ENCODE data around the gene MUSK. TPM values are rescaled to one million over a fixed set of nuclear protein-coding genes. Genes with fewer than 3 reads are reported as not detected.
"Not testable (repeated sequence)": the region's sequence is repeated elsewhere in the genome, so short reads cannot be mapped to it uniquely, and the experiment has no call there.

Gene MUSK
- total RNA-seq, 4 donors from 2014 or later: 1.5 to 7.9 (median 5.4) TPM

- intact Hi-C loops (cut with DNase I): no loop called here
- no peaks in the 10 kb centered on the region for H3K27me3 ChIP-seq
- DNase-seq (ENCODE audit: extremely low spot score): no peak
- H3K27ac ChIP-seq (replicated peaks in 1 of 4): no peak overlapping the region
- no peak for TF ChIP-seq POLR2AphosphoS5 (IDR thresholded peaks at IDR 0.05)
- no peaks in the 10 kb centered on the region for H3K36me3 ChIP-seq
- no peaks in the 10 kb centered on the region for H3K4me1 ChIP-seq
- no peak overlapping the region for H3K4me3 ChIP-seq
- H3K9me3 ChIP-seq: no peaks in the 10 kb centered on the region
- 98% methylated on average over 4 of the region's 4 CpGs for WGBS
Measured at GRCh38 chr9:110687497-110687896, 18.9 kb downstream of the MUSK start.

DNA sequence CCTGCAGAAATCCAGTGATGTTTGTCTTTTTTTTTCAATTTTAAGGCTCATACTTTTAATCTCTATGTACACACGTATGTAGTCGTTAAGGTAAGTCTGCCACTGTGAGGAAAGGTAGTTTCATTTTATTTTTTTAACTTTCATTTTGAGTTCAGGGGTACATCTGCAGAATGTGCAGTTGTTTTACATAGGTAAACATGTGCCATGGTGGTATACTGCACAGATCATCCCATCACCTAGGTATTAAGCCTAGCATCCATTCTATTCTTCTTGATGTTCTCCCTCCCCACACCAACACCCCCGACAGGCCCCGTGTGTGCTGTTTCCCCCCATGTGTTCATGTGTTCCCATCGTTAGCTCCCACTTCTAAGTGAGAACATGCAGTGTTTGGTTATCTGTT lies 19.7 kb downstream of the MUSK start:
- Histone ChIP-seq H3K27me3 (no peaks in the 10 kb centered on the region), H3K9me3 (no peaks in the 10 kb centered on the region), H3K27ac (replicated peaks in 1 of 4) (no peak overlapping the region), H3K4me3 (no peak overlapping the region), H3K4me1 (no peaks in the 10 kb centered on the region), H3K36me3 (no peaks in the 10 kb centered on the region)
- no peak for DNase-seq (ENCODE audit: extremely low spot score)
- no peak for TF ChIP-seq POLR2A (IDR thresholded peaks at IDR 0.05; ENCODE audit: low read depth)
- TF ChIP-seq POLR2AphosphoS5 (IDR thresholded peaks at IDR 0.05): no peak
- no peak for TF ChIP-seq EP300 (IDR thresholded peaks at IDR 0.05)
- TF ChIP-seq CTCF (IDR thresholded peaks at IDR 0.05): no peak
- WGBS: 92% methylated on average over 5 of the region's 5 CpGs
- intact Hi-C loops (cut with DNase I): no loop called here

GRCh38 chr9:110691002-110691549 lies 22.5 kb downstream of the MUSK start:
- 91% methylated on average over 5 of the region's 5 CpGs for WGBS
- no peak overlapping the region for H3K4me3 ChIP-seq
- no peak for TF ChIP-seq CTCF (IDR thresholded peaks at IDR 0.05)
- no peak for TF ChIP-seq POLR2A (IDR thresholded peaks at IDR 0.05; ENCODE audit: low read depth)
- no peak for TF ChIP-seq EP300 (IDR thresholded peaks at IDR 0.05)
- no peak for TF ChIP-seq POLR2AphosphoS5 (IDR thresholded peaks at IDR 0.05)
- no peak overlapping the region for H3K27ac ChIP-seq (replicated peaks in 1 of 4)
- no peaks in the 10 kb centered on the region for H3K36me3 ChIP-seq
- DNase-seq (ENCODE audit: extremely low spot score): no peak
- no peaks in the 10 kb centered on the region for H3K4me1 ChIP-seq
- no peaks in the 10 kb centered on the region for H3K9me3 ChIP-seq
- H3K27me3 ChIP-seq: no peaks in the 10 kb centered on the region
- intact Hi-C loops (cut with DNase I): no loop called here

DNA sequence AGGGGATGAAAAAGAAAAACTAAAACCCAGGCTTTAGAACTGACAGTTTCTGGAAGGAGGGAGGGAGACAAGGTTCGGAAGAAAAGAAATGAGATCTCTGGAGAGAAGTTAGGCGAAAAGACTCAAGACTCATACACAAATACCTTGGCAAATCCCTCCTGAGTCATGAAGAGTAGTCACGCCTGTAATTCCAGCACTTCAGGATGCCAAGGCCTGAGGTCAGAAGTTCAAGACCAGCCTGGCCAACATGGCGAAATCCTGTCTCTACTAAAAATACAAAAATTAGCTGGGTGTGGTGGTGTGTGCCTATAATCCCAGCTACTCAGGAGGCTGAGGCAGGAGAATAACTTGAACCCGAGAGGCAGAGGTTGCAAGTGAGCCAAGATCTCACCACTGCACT lies 27.3 kb downstream of the MUSK start:
- H3K27me3 ChIP-seq; DNase-seq (ENCODE audit: extremely low spot score); intact Hi-C loops (cut with DNase I); H3K4me1 ChIP-seq; H3K9me3 ChIP-seq; H3K27ac ChIP-seq (replicated peaks in 1 of 4); H3K4me3 ChIP-seq; H3K36me3 ChIP-seq: not testable (repeated sequence)
- WGBS: 76% methylated on average over 5 of the region's 5 CpGs

GRCh38 chr9:110700953-110701352 lies 32.4 kb downstream of the MUSK start:
- TF ChIP-seq POLR2AphosphoS5 (IDR thresholded peaks at IDR 0.05) (no peak), CTCF (IDR thresholded peaks at IDR 0.05) (no peak), POLR2A (IDR thresholded peaks at IDR 0.05; ENCODE audit: low read depth) (no peak), EP300 (IDR thresholded peaks at IDR 0.05) (no peak)
- 43% methylated on average over 1 of the region's 1 CpG for WGBS
- DNase-seq (ENCODE audit: extremely low spot score): no peak
- H3K4me3 ChIP-seq: no peak overlapping the region
- H3K27ac ChIP-seq (replicated peaks in 1 of 4): no peak overlapping the region
- H3K4me1 ChIP-seq: no peaks in the 10 kb centered on the region
- H3K36me3 ChIP-seq: no peaks in the 10 kb centered on the region
- no peaks in the 10 kb centered on the region for H3K9me3 ChIP-seq
- H3K27me3 ChIP-seq: no peaks in the 10 kb centered on the region
- intact Hi-C loops (cut with DNase I): no loop called here

DNA sequence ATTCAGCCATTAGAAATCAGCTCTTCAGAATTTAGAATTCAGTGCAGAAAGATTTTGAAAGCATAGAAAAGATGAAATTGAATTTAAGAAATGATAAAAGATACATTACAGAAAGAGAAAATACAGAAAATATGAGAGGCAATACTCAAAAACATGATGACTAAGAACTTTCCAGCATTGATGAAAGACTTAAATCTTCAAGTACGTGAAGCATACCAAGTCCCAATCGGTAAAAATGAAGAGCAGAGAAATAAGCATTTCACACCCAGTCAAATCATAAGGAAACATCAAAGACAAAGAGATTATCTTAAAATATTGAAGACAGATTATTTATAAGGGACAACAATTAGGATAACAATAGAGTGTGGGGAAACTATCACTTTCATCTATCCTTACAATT lies 35.1 kb downstream of the MUSK start:
- no peaks in the 10 kb centered on the region for H3K9me3 ChIP-seq
- H3K36me3 ChIP-seq: no peaks in the 10 kb centered on the region
- DNase-seq (ENCODE audit: extremely low spot score): no peak
- no peak overlapping the region for H3K4me3 ChIP-seq
- intact Hi-C loops (cut with DNase I): no loop called here
- no peaks in the 10 kb centered on the region for H3K27me3 ChIP-seq
- 68% methylated on average over 2 of the region's 2 CpGs for WGBS
- no peaks in the 10 kb centered on the region for H3K4me1 ChIP-seq
- TF ChIP-seq EP300 (IDR thresholded peaks at IDR 0.05) (no peak), CTCF (IDR thresholded peaks at IDR 0.05) (no peak), POLR2A (IDR thresholded peaks at IDR 0.05; ENCODE audit: low read depth) (no peak), POLR2AphosphoS5 (IDR thresholded peaks at IDR 0.05) (no peak)
- H3K27ac ChIP-seq (replicated peaks in 1 of 4): no peak overlapping the region

Measured in esophagus muscularis mucosa (tissue), 4 donors.